BLaER1 (cell line): ENCODE data around the gene IRF4.

ENCODE experiments used
- H3K27ac ChIP-seq: shearing (Covaris generic); formaldehyde crosslinking; 2 replicates; pipeline ENCODE4 v1.8.1; 2022
- H3K27me3 ChIP-seq: shearing (Covaris generic); formaldehyde crosslinking; 2 replicates; pipeline ENCODE4 v1.8.1; 2022
- H3K36me3 ChIP-seq: shearing (Covaris generic); formaldehyde crosslinking; 2 replicates; pipeline ENCODE4 v1.8.1; 2022
- H3K4me1 ChIP-seq: shearing (Covaris generic); formaldehyde crosslinking; 2 replicates; pipeline ENCODE4 v1.8.1; 2022
- H3K4me2 ChIP-seq: shearing (Covaris generic); formaldehyde crosslinking; 2 replicates; pipeline ENCODE4 v1.8.1; 2022
- H3K4me3 ChIP-seq: shearing (Covaris generic); formaldehyde crosslinking; 2 replicates; pipeline ENCODE4 v1.8.1; 2022
- H3K9ac ChIP-seq: shearing (Covaris generic); formaldehyde crosslinking; 2 replicates; pipeline ENCODE4 v1.8.1; 2022
- H3K9me3 ChIP-seq: shearing (Covaris generic); formaldehyde crosslinking; 2 replicates; pipeline ENCODE4 v1.8.1; 2022
- H4K20me1 ChIP-seq: shearing (Covaris generic); formaldehyde crosslinking; 2 replicates; pipeline ENCODE4 v1.8.1; 2022
- Cebpa-rat ChIP-seq: shearing (Covaris generic); IDR thresholded peaks from 2 replicates; pipeline ENCODE4 v1.8.1; 2022

Gene IRF4

GRCh38 chr6:353642-354614, 37.6 kb upstream of the IRF4 start:
- Histone ChIP-seq H3K27me3 (no peaks in the 10 kb centered on the region), H3K27ac (no peak overlapping the region), H3K4me1 (0 out of 2 replicates have a peak, but pooled peaks cover 3% of the 10 kb centered on the region), H3K4me3 (no peak overlapping the region), H3K9ac (no peak overlapping the region), H4K20me1 (no peaks in the 10 kb centered on the region), H3K9me3 (no peaks in the 10 kb centered on the region), H3K4me2 (no peak overlapping the region), H3K36me3 (peaks cover 20% of the 10 kb centered on the region; the same call in 1 of the 2 replicates)
- no peak for TF ChIP-seq Cebpa-rat

GRCh38 chr6:354631-355280, 36.8 kb upstream of the IRF4 start:
- Histone ChIP-seq H3K36me3 (peaks cover 12% of the 10 kb centered on the region; the same call in 1 of the 2 replicates), H3K4me2 (no peak overlapping the region), H3K9me3 (no peaks in the 10 kb centered on the region), H3K4me1 (0 out of 2 replicates have a peak, but pooled peaks cover 3% of the 10 kb centered on the region), H3K27ac (no peak overlapping the region), H3K9ac (no peak overlapping the region), H3K27me3 (no peaks in the 10 kb centered on the region), H3K4me3 (no peak overlapping the region), H4K20me1 (no peaks in the 10 kb centered on the region)
- TF ChIP-seq Cebpa-rat: no peak

- TF ChIP-seq Cebpa-rat: no peak
- Histone ChIP-seq H3K9me3 (no peaks in the 10 kb centered on the region), H4K20me1 (no peaks in the 10 kb centered on the region), H3K4me1 (0 out of 2 replicates have a peak, but pooled peaks cover 3% of the 10 kb centered on the region), H3K9ac (no peak overlapping the region), H3K27ac (no peak overlapping the region), H3K4me3 (no peak overlapping the region), H3K36me3 (peaks cover 11% of the 10 kb centered on the region; the same call in 1 of the 2 replicates), H3K4me2 (no peak overlapping the region), H3K27me3 (no peaks in the 10 kb centered on the region)
Measured at GRCh38 chr6:355373-356208, 36.0 kb upstream of the IRF4 start.

- no peak for TF ChIP-seq Cebpa-rat
- Histone ChIP-seq H3K27me3 (no peaks in the 10 kb centered on the region), H3K27ac (no peak overlapping the region), H3K36me3 (peaks cover 6% of the 10 kb centered on the region; the same call in 1 of the 2 replicates), H4K20me1 (no peaks in the 10 kb centered on the region), H3K4me1 (0 out of 2 replicates have a peak, but pooled peaks cover 8% of the 10 kb centered on the region), H3K4me2 (no peak overlapping the region), H3K9me3 (no peaks in the 10 kb centered on the region), H3K4me3 (no peak overlapping the region), H3K9ac (no peak overlapping the region)
Measured at GRCh38 chr6:356828-357251, 34.7 kb upstream of the IRF4 start.

GRCh38 chr6:357261-357790, 34.2 kb upstream of the IRF4 start:
- no peaks in the 10 kb centered on the region for H4K20me1 ChIP-seq
- 0 out of 2 replicates have a peak, but pooled peaks cover 8% of the 10 kb centered on the region for H3K4me1 ChIP-seq
- no peak overlapping the region for H3K4me2 ChIP-seq
- H3K27me3 ChIP-seq: no peaks in the 10 kb centered on the region
- peaks cover 5% of the 10 kb centered on the region; the same call in 1 of the 2 replicates for H3K36me3 ChIP-seq
- no peak overlapping the region for H3K27ac ChIP-seq
- H3K9ac ChIP-seq: no peak overlapping the region
- TF ChIP-seq Cebpa-rat: no peak
- H3K9me3 ChIP-seq: no peaks in the 10 kb centered on the region
- no peak overlapping the region for H3K4me3 ChIP-seq

- no peaks in the 10 kb centered on the region for H3K27me3 ChIP-seq
- no peak for TF ChIP-seq Cebpa-rat
- no peak overlapping the region for H3K27ac ChIP-seq
- H4K20me1 ChIP-seq: no peaks in the 10 kb centered on the region
- H3K4me1 ChIP-seq: 0 out of 2 replicates have a peak, but pooled peaks cover 8% of the 10 kb centered on the region
- H3K36me3 ChIP-seq: no peaks in the 10 kb centered on the region; the same call in 1 of the 2 replicates
- H3K4me2 ChIP-seq: no peak overlapping the region
- H3K4me3 ChIP-seq: no peak overlapping the region
- H3K9ac ChIP-seq: no peak overlapping the region
- peaks cover 5% of the 10 kb centered on the region for H3K9me3 ChIP-seq
Measured at GRCh38 chr6:357791-358341, 33.7 kb upstream of the IRF4 start.

- Histone ChIP-seq H3K4me1 (0 out of 2 replicates have a peak, but pooled peaks cover 5% of the 10 kb centered on the region), H3K9ac (no peak overlapping the region), H3K4me3 (no peak overlapping the region), H3K27ac (no peak overlapping the region), H3K4me2 (no peak overlapping the region), H3K36me3 (no peaks in the 10 kb centered on the region; the same call in 1 of the 2 replicates), H3K9me3 (peaks cover 10% of the 10 kb centered on the region), H4K20me1 (no peaks in the 10 kb centered on the region), H3K27me3 (no peaks in the 10 kb centered on the region)
- no peak for TF ChIP-seq Cebpa-rat
Measured at GRCh38 chr6:358432-358831, 33.1 kb upstream of the IRF4 start.

GRCh38 chr6:358847-359246, 32.7 kb upstream of the IRF4 start:
- Histone ChIP-seq H3K9me3 (peaks cover 14% of the 10 kb centered on the region), H3K27ac (no peak overlapping the region), H3K9ac (no peak overlapping the region), H3K4me3 (no peak overlapping the region), H3K36me3 (no peaks in the 10 kb centered on the region; the same call in 1 of the 2 replicates), H3K4me2 (no peak overlapping the region), H3K4me1 (0 out of 2 replicates have a peak, but pooled peaks cover 5% of the 10 kb centered on the region), H4K20me1 (no peaks in the 10 kb centered on the region), H3K27me3 (no peaks in the 10 kb centered on the region)
- TF ChIP-seq Cebpa-rat: no peak
